GM19455 (cell line): ENCODE data around the gene KLRC1.
"Not testable (repeated sequence)": the region's sequence is repeated elsewhere in the genome, so short reads cannot be mapped to it uniquely, and the experiment has no call there.

Experiments
- ATAC-seq: cut with Tn5 transposase; IDR thresholded peaks from one replicate; pipeline ENCODE4 v1.9.1; 2021; ENCODE audit not compliant: unreplicated experiment

The KLRC1 gene

GRCh38 chr12:10453156-10453555, at the start of gene KLRC1:
TSS of gene KLRC1 (minus strand) at chr12:10453377. CDS start at chr12:10451156, 2,221 bp downstream.
- no peak for ATAC-seq

DNA sequence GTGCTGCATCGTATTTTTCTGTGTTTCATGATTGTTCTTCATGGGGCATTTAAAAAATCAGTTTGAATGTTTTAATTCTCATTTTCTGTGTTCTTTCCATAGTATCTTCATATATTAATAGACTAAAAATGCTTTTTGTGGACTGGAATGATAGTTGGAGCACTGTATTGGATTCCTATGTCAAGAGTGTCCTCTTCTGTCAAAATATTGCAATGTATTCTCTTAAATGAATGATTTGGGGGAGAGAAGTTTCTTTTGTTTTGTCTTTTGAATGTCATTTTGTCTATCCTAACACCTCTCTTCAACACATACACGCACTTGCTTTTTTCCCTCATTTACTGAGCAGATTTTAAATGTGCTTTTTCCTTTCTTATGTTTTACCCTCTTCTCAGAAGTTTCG, 47.9 kb upstream of the KLRC1 start:
- ATAC-seq = no peak

GRCh38 chr12:10498042-10498441, 44.9 kb upstream of the KLRC1 start:
- ATAC-seq = no peak

DNA sequence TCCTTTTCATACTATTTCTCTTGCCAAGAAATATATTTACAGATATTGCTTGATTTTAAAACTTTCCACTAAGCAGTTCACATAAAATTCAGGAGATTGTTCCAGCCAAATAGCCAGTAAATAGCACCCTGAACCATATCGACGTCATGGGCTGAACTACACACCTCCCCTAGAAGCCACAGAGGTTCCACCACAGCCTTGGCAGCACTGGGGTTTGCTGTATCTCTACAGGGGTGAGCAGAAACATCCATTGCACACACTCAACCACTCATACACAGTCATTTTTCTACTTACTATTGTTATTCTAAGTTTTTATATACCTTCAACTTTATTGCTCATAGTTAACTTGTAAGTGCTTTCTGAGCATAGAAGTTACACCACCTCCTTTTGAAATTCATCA, 44.4 kb upstream of the KLRC1 start:
- no peak for ATAC-seq

DNA sequence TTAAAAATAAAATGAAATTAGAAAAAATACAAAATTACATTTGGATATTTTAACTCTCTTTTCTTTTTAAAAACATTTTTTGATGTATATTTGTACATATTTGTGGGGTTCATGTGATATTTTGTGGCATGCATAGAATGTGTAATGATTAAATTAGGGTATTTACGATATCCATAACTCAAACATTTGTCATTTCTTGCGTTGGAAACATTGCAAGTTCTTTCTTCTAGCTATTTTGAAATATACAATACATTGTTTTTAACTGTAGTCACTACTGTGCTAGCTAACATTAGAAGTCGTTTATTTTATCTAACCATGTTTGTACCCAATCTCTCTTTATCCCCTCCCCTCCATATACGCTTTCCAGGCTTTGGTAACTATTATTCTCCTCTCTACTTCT, 38.6 kb upstream of the KLRC1 start:
- ATAC-seq = no peak

DNA sequence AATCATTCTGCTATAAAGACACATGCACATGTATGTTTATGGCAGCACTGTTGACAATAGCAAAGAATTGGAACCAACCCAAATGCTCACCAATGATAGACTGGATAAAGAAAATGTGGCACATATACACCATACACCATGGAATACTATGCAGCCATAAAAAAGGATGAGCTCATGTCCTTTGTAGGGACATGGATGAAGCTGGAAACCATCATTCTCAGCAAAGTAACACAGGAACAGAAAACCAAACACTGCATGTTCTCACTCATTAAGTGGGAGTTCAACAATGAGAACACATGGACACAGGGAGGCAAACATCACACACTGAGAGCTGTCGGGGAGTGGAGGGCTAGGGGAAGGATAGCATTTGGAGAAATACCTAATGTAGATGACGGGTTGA, 34.2 kb upstream of the KLRC1 start:
- not testable (repeated sequence) for ATAC-seq

DNA sequence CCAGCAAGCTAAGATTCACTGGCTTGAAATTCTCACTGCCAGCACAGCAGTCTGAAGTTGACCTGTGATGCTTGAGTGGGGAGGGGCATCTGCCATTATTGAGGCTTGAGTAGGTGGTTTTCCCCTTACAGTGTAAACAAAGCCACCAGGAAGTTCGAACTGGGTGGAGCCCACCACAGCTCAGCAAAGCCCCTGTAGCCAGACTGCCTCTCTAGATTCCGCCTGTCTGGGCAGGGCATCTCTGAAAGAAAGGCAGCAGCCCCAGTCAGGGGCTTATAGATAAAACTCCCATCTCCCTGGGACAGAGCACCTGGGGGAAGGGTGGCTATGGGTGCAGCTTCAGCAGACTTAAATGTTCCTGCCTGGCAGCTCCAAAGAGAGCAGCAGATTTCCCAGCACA, 28.7 kb upstream of the KLRC1 start:
- ATAC-seq = not testable (repeated sequence)

- not testable (repeated sequence) for ATAC-seq
Measured at GRCh38 chr12:10472808-10473207, 19.6 kb upstream of the KLRC1 start.

- no peak for ATAC-seq
Measured at GRCh38 chr12:10469701-10470100, 16.5 kb upstream of the KLRC1 start.

DNA sequence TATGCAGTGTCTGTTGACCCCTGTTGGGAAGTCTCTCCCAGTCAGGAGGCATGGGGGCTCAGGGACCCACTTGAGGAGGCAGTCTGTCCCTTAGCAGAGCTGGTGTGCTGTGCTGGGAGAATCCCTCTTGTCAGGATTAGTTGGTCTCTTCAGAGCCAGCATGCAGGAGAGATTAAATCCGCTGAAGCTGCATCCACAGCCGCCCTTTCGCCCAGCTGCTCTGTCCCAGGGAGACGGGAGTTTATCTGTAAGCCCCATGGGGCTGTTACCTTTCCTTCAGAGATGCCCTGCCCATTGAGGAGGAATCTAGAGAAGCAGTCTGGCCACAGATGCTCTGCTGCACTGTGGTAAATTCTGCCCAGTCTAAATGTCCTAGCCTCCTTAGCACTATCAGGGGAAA, 13.1 kb upstream of the KLRC1 start:
- ATAC-seq = no peak

DNA sequence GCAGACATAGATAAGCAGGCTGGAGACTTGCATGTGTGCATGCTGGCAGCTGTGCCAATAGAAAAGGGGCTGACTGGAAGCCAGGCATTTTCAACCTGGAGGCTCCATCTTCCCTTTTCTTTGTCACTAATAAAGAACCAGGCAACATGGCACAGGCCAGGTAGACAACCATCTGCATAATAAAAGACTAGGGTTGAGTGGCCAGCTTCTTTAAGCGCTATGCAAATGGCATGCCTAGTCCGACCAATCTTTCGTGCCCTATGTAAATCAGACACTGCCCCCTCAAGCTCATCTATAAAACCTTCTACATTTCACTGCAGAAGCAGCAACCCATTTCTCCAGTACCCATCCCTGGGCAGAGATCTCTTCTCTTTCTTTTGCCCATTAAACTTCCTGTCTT, 4.6 kb upstream of the KLRC1 start:
- ATAC-seq = no peak

- no peak for ATAC-seq
Measured at GRCh38 chr12:10456856-10457255, 3.7 kb upstream of the KLRC1 start.

DNA sequence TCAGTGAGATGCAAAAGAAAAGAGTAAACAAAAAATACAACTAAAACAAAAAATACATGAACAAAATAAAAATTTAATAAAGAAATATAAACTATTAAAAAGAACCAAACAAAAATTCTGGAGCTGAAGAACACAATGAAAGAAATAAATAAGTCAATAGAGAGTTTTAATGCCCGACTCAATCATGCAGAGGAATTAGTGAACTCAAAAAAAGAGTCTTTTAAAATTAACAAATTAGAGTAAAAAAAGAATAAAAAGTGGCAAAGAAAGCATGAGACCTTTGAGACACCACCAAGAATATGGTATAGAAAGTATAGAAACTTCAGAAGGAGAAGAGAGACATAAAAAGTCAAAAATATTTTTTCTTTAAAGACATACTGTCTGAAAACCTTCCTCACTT, 2.6 kb upstream of the KLRC1 start:
- ATAC-seq = no peak

- ATAC-seq = no peak
Measured at GRCh38 chr12:10454531-10454930, 1.4 kb upstream of the KLRC1 start.

DNA sequence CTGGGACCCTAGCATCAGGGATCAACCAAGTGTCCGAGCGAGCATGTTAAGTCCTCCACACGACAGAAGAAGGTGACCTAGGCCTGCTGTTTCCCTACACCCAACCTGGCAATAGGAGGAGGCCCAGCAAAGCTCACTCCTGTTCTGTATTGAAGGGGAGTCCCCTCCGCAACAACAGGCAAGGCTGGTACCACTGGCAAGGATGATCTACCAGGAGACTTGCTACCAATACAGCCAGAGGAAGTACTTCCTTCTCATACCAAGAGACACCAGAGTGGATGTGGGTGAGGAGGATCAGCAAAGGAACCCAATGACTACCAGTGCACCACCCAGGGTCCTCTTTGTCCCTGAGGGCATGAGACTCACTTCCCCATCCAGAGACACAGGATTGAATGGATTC, 4.9 kb downstream of the KLRC1 start:
- ATAC-seq = no peak

GRCh38 chr12:10446052-10446451, 7.1 kb downstream of the KLRC1 start:
- ATAC-seq = not testable (repeated sequence)

- ATAC-seq = not testable (repeated sequence)
Measured at GRCh38 chr12:10441144-10441543, 12.0 kb downstream of the KLRC1 start.

DNA sequence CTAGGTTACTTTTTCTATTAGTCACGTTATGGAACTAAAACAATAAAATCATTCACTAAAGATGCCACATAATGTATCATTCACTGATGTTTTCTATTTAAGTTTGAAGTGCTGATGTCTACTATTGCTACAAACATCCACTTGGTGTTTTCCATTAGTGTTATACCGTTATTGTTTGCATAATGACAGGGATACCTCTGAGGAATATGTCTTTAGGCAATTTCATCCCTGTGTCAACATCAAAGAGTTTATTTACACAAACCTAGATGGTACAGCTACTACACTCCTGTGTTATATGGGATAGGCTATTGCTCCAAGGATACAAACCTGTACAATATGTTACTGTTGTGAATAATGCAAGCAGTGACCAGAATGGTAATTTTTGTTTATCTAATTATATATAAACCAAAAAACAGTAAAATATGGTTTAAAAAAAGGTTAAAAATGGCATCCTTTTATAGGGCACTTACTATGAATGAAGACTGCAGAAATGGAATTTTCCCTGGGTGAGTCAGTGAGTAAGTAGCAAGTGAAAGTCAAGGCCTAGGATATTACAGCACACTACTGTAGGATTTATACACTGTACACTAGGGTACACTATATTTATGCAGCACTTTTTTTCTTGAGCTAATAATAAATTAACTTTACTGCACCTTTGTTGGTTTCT, 13.4 kb downstream of the KLRC1 start:
- ATAC-seq = not testable (repeated sequence)

GRCh38 chr12:10437601-10438000, 15.6 kb downstream of the KLRC1 start:
- ATAC-seq = not testable (repeated sequence)

DNA sequence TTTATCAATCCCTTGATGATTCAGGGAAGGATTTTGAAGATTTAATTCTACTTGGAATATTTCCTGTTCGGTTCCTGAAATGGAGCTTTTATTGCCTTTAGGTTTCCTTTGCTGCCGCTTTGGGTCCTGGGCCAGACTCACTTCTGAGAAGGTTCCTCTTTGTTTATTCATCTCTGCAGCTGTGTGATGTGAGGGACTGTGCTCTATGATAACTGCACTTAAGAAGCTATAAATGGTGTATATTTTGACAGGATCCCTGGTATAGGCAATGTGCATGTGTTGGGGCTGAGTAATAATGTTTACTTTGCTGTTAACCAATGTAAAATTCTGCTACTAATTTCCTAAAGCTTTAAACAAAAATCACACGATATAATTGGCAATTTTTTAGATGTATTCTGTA, 17.4 kb downstream of the KLRC1 start, which contains the start of gene KLRC2:
Gene KLRC2 (minus strand): TSS at position 195 of the 400 bp plus-strand sequence. CDS start 24 bp downstream, at position 171.
- ATAC-seq = not testable (repeated sequence)

GRCh38 chr12:10430623-10431022, 22.6 kb downstream of the KLRC1 start:
- not testable (repeated sequence) for ATAC-seq

DNA sequence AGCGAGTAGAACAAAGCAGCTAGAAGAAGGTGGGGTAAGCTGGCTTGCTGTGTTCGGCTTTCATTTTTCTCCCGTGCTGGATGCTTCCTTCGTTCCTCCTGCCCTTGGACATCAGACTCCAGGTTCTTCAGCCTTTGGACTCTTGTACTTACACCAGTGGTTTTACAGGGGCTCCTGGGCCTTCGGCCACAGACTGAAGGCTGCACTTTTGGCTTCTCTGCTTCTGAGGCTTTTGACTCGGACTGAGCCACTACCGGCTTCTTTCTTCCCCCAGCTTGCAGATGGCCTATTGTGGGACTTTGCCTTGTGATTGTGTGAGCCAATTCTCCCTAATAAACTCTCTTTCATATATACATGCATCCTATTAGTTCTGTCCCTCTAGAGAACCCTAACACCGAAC, 27.2 kb downstream of the KLRC1 start:
- ATAC-seq = not testable (repeated sequence)

DNA sequence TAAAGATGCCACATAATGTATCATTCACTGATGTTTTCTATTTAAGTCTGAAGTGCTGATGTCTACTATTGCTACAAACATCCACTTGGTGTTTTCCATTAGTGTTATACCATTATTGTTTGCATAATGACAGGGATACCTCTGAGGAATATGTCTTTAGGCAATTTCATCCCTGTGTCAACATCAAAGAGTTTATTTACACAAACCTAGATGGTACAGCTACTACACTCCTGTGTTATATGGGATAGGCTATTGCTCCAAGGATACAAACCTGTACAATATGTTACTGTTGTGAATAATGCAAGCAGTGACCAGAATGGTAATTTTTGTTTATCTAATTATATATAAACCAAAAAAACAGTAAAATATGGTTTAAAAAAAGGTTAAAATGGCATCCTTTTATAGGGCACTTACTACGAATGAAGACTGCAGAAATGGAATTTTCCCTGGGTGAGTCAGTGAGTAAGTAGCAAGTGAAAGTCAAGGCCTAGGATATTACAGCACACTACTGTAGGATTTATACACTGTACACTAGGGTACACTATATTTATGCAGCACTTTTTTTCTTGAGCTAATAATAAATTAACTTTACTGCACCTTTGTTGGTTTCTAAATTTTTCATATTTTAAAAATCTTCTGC, 28.8 kb downstream of the KLRC1 start:
- not testable (repeated sequence) for ATAC-seq
